ENCODE data around the gene TEX44. TPM values are rescaled to one million over a fixed set of nuclear protein-coding genes. Genes with fewer than 3 reads are reported as not detected.

TEX44 gene
- total RNA-seq, 1 donor from 2014 or later: not detected

GRCh38 chr2:231621051-231621879 is 28.6 kb downstream of the TEX44 start:
- DNase-seq: no peak
- ATAC-seq: peak; percentile 40

GRCh38 chr2:231622963-231623362 is 30.3 kb downstream of the TEX44 start:
- intact Hi-C loops (cut with DNase I): no loop called here

More at GRCh38 chr2:231621051-231621879, 28.6 kb downstream of the TEX44 start:
- no peaks in the 10 kb centered on the region for H3K36me3 ChIP-seq
- H3K27ac ChIP-seq: peak overlapping the region; percentile 24
- H3K27me3 ChIP-seq: no peaks in the 10 kb centered on the region
- peak overlapping the region; percentile 5 for H3K4me3 ChIP-seq
- intact Hi-C loops (cut with DNase I): no loop called here
- TF ChIP-seq CTCF (IDR thresholded peaks at IDR 0.05): no peak
- H3K9me3 ChIP-seq: no peaks in the 10 kb centered on the region
- no peaks in the 10 kb centered on the region for H3K4me1 ChIP-seq

GRCh38 chr2:231626449-231626848 is 33.8 kb downstream of the TEX44 start:
- Histone ChIP-seq H3K36me3 (no peaks in the 10 kb centered on the region), H3K4me3 (no peak overlapping the region), H3K27me3 (no peaks in the 10 kb centered on the region), H3K4me1 (no peaks in the 10 kb centered on the region), H3K9me3 (no peaks in the 10 kb centered on the region), H3K27ac (no peak overlapping the region)
- no peak for ATAC-seq
- TF ChIP-seq CTCF (IDR thresholded peaks at IDR 0.05): no peak
- DNase-seq: no peak
- intact Hi-C loops (cut with DNase I): no loop called here

More at GRCh38 chr2:231622963-231623362, 30.3 kb downstream of the TEX44 start:
- TF ChIP-seq CTCF (IDR thresholded peaks at IDR 0.05): no peak
- no peak for DNase-seq
- Histone ChIP-seq H3K27ac (no peak overlapping the region), H3K9me3 (no peaks in the 10 kb centered on the region), H3K4me1 (no peaks in the 10 kb centered on the region), H3K4me3 (no peak overlapping the region), H3K36me3 (no peaks in the 10 kb centered on the region), H3K27me3 (no peaks in the 10 kb centered on the region)
- ATAC-seq: no peak

GRCh38 chr2:231627384-231628120 is 34.9 kb downstream of the TEX44 start:
- Histone ChIP-seq H3K27me3 (no peaks in the 10 kb centered on the region), H3K4me1 (no peaks in the 10 kb centered on the region), H3K36me3 (no peaks in the 10 kb centered on the region), H3K27ac (peak overlapping the region; percentile 18), H3K4me3 (no peak overlapping the region), H3K9me3 (no peaks in the 10 kb centered on the region)
- TF ChIP-seq CTCF (IDR thresholded peaks at IDR 0.05): no peak
- ATAC-seq: no peak
- no peak for DNase-seq
- intact Hi-C loops (cut with DNase I): no loop called here

- H3K27ac ChIP-seq: no peak overlapping the region
- DNase-seq (no peak), ATAC-seq (no peak)
- H3K4me3 ChIP-seq: no peak overlapping the region
- no peaks in the 10 kb centered on the region for H3K4me1 ChIP-seq
- no peak for TF ChIP-seq CTCF (IDR thresholded peaks at IDR 0.05)
- intact Hi-C loops (cut with DNase I): no loop called here
- no peaks in the 10 kb centered on the region for H3K36me3 ChIP-seq
- H3K27me3 ChIP-seq: no peaks in the 10 kb centered on the region
- no peaks in the 10 kb centered on the region for H3K9me3 ChIP-seq
These were observed 40.0 kb downstream of the TEX44 start for GRCh38 chr2:231632559-231633142.
